GM18502 (cell line): ENCODE measurements around the gene VSIG1.

Source experiments
- ATAC-seq: cut with Tn5 transposase; IDR thresholded peaks from one replicate; pipeline ENCODE4 v1.9.1; 2021; ENCODE audit warnings: mild to moderate bottlenecking; ENCODE audit not compliant: unreplicated experiment, poor library complexity

VSIG1 gene

DNA sequence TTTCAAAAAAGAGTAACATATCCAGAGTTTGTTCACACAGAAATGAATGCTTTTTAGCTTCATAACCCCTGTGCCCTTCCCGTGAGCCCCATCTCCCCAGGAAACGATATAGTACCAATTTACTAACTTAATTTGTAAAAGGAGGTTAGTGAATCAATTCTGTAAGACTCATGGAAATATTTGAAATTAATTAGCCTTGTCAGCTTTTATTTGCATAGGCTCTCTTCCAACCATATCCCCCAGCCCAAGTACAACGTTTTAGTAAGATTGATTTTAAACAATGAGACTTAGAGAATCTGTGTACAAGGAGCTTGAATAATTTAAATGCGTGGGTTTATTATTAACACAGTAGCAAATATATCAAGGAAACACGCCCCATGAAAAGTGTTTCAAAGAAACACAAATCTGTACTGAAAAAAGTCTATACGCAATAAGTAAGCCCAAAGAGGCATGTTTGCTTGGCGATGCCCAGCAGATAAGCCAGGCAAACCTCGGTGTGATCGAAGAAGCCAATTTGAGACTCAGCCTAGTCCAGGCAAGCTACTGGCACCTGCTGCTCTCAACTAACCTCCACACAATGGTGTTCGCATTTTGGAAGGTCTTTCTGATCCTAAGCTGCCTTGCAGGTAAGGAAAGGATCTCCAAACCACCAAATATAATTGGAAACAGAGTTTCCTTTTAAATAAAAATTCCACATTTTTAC, at the start of gene VSIG1:
Gene VSIG1, plus strand, starts transcription at position 512 of the 703 bp plus-strand sequence. Its CDS starts 66 bp downstream, at position 578.
- no peak for ATAC-seq

DNA sequence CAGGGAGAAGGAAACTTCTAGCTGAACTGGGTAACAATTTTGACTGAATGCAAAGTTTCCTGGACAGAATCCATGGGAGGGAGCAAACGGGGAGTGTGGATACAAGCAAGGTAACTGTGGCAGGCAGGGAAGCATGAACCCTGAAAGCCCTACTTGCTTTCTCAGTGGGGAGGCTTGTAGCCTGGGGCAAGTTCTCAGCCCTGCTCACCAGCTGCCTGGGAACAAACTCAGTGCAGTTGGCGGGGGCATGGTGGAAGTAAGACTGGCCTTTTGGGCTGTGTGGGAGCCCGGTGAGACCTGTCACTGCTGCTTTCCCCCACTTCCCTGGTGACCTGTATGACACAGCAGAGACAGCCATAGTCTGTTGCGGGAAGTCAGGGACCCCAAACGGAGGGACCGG, 48.7 kb upstream of the VSIG1 start:
- ATAC-seq = no peak

DNA sequence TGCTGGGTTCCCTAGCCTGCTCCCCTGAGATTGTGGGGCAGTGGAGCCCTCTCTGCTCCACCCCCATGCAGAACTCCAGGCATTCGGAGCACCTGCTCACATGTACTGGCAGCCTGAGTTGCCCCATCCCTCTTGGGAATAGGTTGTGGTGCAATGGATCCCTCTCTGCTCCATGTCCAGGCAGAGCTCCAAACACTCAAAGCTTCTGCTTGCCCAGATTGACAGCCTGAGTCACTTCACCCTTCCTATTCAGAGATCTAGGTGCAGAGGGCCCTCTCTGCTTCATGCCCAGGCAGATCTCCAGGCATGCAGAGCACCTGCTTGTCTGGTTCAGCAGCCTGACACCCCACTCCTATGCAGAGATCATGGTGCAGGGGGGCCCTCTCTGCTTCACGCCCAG, 44.1 kb upstream of the VSIG1 start:
- ATAC-seq = peak; percentile 25

DNA sequence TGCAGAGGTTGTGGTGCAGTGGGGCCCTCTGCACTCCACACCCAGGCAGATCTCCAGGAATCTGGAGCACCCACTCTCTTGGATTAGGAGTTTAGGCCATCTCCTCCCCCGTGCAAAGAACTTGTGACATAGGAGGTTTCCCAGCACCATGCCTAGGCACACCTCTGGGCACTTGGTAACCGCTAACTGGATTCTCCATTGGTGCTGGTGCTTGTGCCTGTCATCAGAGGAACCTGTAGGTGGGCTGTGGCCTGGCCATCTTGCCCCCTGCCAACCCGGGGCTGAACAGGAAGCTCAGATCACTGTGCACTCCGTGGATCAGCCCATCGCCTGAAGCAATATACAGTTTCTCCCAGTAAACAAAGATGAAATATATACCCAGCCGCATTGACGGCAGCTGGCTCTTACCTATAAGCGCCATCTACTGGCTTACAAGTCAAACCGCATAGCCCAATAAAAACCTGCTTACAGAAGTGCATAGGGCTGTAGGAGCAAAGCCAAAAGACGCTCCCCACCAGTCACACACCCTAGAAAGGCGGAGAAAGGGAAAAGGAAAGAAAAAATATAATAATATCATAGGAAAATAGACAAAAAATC, 43.5 kb upstream of the VSIG1 start:
- peak; percentile 94 for ATAC-seq

DNA sequence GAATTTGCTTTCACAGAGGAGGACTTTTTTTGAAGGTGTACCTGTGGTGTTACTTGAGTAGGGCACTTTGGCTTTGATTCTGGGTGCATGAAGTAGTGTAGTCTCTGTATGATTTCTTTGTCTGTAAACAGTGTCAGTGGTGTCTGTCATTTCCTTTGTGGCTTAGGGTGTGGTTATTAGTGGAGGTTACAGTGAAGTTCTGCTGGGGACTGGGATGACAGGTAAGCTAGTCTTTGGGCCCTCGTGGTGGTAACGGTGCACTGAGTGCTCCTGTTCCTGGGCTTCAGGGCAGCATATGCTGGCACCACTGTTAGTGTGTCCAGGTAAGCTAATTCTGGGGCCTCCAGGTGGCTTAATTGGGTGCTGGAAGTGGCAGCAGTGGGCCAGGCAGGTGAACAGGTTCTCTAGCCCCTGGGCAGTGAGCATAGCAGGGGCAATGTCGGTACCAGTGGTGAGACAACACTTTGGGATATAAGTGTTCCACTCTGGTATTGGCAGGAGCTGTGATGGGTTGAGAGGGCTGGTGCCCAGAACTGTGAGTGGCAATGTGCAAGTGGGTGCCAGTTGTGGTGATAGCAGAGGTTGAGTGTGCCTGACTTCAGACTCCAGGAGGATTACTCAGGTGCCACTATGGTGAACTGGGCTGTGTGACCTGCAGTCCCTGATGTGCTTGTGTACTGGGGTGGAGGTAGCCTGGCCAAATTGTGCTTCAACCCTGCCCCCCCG, 26.0 kb upstream of the VSIG1 start:
- no peak for ATAC-seq

DNA sequence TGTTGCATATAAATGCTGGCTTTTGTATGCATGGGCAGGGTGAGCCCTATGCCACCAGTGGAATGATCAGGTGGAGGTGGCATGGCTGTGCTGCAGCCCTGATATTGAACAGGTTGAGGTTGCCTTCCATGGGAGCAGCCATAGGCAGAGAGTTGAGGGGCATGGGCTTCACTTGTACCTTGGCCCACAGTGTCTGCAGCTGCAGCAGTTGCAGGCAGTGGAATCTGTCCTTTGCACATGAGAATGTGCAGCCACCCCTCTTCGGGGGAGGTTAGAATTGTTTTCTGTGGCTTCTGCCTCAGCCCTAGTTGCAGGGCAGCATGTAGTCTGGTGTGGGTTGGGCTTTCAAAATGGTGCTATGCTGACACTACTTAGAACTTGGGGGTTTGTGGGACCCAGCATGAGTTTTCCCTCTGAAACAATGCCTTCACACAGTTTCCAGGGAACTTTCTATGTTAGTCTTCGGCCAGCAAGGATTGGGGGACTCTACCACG, 25.4 kb upstream of the VSIG1 start:
- ATAC-seq = no peak

DNA sequence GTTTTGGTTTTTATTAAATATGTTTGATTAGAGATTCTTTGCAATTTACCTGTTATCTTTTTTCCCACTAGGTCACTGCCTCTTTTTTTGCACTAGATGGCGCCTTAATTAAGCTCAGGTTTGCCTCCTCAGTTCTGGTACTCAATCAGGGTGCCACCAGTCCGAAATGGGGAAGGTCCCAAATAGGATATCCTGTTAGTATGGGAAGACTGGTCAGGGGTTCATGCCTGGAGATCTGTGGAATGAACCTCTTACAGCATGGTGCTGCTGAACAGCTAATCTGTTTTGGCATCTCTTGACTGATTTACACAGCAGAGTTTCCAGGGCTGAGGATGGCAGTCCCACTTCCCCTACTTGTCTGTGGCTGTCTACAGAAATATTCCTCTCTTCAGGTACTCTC, 24.2 kb upstream of the VSIG1 start:
- ATAC-seq = peak; percentile 74

DNA sequence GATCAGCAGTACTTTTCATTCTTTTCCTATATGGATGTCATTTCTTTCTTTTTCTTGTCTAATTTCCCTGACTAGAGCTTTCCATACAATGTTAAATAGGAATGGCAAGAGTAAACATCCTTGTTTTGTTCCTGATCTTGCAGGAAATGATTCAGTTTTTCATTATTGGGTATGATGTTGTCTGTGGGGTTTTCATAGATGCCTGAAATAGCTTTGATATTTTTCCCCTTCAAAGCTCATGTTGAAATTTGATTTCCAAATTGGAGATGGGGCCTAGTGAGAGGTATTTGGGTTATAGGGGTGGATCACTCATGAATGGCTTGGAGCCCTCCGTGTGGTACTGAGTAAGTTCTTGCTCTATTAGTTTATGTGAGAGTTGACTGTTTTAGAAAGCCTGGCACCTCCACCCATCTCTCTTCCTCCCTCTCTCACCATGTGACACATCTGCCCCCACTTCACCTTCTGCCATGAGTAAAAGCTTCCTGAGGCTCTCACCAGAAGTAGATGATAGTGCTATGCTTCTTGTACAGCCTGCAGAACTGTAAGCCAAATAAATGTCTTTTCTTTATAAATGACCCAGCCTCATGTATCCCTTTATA, 22.3 kb upstream of the VSIG1 start:
- ATAC-seq = no peak

DNA sequence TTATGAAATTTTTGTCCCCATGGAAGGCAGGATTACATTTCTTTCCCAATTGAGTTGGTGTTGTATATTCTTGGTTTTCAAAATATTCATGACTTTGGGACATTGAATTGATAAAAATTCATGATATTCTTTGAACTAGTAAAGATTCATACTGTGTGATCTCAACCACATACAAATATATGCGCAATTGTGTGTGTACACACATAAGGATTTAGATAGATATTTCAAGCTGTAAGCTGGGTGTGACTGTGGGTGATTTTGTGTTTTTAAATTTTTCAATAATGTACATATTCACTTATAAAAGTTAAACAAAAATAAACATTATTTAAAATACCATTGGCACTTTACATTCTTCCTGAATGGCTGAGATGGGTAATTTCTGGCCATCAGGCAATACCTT, 19.5 kb upstream of the VSIG1 start:
- no peak for ATAC-seq

DNA sequence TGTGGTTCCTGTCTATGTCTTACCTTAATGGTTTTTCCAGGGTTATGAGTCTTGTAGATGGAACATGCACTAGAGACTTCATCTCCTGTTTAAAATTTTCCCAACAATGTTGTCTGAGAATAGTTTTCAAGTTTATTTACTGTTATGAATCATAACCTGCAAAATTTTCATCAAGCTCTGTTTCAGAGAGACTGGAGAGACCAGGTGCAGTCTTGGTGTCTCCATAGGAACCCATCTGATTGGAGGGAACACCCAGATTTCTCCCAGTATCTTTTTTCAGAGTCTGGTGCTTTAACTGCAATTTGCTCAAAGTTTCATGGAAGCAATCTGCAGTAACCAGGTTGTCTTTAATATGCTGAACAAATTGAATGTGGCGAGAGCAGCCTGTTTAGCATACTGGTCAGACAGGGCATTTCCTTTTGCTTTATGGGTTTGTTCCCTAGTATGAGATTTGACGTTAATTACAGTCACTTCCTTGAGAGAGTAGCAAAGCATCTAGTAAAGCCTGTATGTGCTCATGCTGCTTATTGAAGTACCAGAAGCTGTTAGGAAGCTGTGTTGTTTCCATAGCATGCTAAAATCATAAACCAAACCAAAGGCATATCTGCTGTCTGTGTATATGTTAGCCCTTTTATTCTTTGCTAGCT, 18.8 kb upstream of the VSIG1 start:
- ATAC-seq = no peak

DNA sequence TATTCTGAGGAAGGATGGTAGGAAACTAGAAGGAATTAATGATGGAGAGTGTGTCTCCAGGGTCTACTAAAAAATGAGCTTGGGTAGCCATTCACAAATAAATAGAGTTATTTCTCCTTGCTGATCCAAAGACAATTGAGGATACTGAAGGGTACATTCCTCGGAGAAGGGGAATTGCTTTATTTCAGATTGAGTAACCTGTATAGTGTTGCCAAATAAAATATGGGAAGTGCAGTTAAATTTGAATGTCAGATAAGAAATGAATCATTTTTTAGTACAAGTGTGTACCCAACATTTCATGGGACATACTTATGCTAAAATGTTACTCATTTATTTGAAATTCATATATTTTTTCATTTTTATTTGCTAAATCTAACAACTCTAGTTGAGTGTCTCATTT, 16.0 kb upstream of the VSIG1 start:
- ATAC-seq = no peak

DNA sequence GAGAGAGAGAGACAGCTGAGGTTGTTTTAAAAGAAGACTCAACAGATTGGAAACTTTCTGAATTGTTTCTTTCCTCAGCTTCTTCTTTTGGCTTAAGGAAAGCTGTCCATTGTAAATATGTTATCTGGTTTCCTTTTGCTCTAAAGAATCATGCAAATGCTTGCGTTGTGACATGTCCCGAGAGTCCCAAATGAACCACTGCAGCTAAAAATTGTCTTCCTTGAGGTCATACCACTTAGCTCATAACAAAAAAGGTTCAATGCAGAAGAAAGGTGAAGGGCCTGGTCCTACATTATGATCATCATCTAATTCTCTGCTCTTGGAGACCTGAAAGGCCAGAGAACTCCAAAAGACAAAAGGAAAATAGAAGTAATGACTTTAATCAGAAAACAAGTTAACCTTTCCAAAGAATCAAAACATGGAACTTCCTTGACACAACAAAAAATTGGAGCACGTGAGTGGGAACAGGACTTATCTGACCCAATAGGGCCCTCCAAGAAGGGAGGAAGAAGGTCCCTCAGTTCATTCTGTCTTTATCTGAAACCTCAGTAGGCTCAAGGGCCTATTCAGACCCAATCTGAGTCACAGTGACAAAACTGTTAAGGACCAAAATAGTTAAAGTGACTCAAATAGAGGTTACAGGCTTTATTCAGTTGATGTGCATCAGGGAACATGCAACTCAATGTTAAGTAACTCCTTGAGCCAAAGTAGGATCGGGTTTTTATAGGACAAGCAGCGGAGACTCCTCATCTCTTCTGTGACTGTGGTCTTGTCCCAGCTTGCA, 14.7 kb upstream of the VSIG1 start:
- peak; percentile 85 for ATAC-seq

DNA sequence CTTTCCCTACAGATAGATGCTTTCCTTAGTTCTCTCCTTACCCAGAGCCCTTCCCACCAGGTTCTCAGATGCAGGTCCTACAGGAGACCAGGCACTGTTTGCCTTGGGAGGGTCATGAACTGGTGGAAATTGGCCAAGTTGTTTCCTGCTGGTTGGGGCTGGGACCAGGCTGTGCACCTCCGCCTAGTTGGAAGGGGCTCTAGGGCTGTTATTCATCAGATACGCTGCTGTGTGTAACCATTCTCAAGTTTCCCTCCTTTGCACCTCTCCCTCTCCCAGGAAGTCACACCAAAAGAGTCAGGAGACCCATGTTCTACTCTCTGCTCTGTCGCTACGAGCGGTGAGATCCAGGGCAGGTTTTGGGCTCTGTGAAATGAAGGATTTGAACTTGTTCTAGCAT, 11.9 kb upstream of the VSIG1 start:
- no peak for ATAC-seq

DNA sequence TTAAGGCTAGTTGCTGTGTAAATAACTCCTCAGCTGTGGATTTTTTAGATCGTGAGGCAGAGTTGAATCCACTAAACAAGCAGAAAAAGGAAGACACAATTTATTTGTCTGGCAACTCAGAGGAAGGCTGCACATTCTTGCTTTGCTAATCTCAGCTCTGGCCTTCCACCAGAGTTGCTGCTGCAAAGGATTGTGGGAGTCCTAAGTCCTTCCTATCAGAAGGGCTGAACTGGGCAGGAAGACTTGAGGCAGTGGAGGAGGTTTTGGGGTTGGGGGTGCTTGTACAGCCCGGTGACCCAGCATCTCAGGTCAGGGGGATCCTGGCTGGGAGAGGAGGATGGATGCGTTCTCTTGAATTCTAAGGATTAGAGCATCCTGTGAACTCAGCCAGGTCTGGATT, 11.0 kb upstream of the VSIG1 start:
- ATAC-seq = no peak

DNA sequence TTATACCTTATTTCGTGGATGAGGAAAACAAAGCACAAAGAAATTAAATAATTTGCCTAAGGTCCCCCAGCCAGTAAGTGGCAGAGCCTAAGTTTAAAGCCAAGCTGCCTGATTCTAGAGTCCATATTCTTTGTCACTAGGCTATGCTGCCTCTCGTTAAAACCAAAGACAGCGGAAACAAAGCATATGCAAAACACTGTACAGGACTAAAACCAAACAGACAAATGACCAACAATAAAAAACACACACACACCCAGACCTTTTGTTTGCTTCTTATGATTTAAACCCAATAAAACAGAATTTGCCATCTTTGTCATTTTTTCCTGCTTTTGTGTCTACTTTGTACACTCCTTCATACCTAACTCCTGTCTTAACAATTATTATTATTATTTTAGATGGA, 10.1 kb upstream of the VSIG1 start:
- ATAC-seq = no peak

DNA sequence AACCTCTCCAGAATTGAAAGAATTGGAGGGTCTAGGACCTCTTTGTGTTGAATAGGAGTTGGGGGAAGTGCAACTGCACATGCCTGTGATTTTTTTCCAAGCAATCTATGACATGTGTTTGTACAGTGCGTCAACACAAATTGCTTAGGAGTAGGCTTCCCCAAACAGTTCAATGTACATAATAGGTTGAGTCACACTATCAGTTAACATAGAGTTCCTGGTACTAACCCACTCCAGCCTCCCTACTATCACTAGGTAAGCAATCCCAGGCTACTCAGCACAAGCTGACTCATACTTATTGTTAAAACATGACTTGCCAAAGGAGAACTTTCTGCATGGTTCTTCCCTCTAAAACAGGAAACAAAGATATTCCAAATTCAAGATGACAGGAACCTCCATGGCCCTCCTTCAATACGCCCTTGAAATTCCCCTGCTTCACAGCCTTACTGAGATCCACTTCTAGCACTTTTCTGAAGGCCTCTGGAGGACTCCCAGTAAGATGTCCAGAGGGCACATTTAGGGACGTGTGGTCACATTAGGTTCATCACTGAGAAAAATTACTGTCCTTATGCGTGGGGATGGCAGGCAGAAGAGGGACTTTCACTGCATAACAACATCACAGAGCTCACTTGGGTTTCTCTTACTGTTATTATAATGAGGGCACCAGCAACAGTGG, 8.4 kb upstream of the VSIG1 start:
- no peak for ATAC-seq

DNA sequence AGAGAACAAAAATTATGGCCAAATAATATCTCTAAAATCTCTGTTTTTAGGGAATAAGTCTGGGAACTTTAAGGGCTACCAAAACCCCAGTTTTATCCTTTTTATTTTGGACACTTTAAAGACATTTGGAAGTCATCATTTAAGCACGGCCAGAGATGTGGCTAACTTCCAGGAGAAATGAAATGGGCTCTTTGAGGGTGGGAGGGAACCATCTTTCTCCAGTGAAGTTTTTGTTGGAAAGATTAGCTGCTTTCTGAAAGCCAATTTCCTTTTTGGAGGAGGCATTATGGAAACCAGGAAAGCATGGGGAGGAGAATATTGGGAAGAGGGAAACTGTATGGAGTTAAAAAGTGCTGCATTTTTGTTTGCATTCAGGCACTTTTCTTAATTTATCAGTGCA, 4.8 kb downstream of the VSIG1 start:
- no peak for ATAC-seq

DNA sequence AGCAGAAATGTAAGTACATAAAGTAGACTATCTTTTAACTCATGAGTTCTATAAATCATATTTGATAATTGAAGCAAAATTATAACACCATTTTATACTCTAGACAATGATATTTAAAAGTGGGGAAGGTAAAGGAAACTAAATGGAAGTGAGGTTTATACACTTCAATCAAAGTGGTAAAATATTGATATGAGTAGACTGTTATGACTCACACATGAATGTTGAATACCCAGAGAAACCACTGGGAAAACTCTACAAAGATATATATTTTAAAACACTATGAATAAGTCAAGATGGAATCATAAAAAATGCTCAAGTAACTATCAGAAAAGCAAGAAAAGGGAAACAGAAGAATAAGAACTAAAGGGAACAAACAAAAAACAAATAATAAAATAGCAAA, 8.4 kb downstream of the VSIG1 start:
- peak; percentile 58 for ATAC-seq

DNA sequence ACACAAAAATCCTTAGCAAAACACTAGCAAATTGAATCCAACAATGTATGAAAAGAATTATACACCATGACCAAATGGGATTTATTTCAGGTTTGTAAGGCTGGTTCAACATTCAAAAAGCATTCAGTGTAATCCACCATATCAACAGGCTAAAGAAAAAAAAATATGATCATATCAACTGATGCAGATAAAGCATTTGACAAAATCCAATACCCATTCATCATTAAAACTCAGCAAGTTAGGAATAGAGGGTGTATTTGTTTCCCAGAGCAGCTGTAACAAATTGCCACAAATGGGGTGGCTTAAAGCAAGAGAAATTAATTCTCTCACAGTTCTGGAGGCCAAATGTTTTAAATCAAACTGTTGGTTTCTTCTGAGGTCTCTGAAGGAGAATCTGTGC, 10.7 kb downstream of the VSIG1 start:
- ATAC-seq = no peak
